Ishikawa (cell line): ENCODE data around the gene PLCG1.

Experiments
- CEBPB ChIP-seq: IDR thresholded peaks from 2 replicates; pipeline ENCODE4 v1.6.1; 2012
- CREB1 ChIP-seq: IDR thresholded peaks from 2 replicates; pipeline ENCODE4 v1.6.1; 2012; ENCODE audit warnings: low read depth
- MAX ChIP-seq: IDR thresholded peaks from 2 replicates; pipeline ENCODE4 v1.6.1; 2012
- RAD21 ChIP-seq: IDR thresholded peaks from 2 replicates; pipeline ENCODE4 v1.6.1; 2012; ENCODE audit warnings: low read depth
- YY1 ChIP-seq: IDR thresholded peaks from 2 replicates; pipeline ENCODE4 v1.6.1; 2012; ENCODE audit warnings: low read depth
- TF ChIP-seq, protein P1 (sequence below): IDR thresholded peaks from 2 replicates; pipeline ENCODE4 v1.6.1; 2012; ENCODE audit warnings: low read depth, mild to moderate bottlenecking

- TF ChIP-seq CEBPB (no peak), YY1 (no peak), RAD21 (no peak), MAX (no peak), CREB1 (no peak)
- TF ChIP-seq, protein P1, sequence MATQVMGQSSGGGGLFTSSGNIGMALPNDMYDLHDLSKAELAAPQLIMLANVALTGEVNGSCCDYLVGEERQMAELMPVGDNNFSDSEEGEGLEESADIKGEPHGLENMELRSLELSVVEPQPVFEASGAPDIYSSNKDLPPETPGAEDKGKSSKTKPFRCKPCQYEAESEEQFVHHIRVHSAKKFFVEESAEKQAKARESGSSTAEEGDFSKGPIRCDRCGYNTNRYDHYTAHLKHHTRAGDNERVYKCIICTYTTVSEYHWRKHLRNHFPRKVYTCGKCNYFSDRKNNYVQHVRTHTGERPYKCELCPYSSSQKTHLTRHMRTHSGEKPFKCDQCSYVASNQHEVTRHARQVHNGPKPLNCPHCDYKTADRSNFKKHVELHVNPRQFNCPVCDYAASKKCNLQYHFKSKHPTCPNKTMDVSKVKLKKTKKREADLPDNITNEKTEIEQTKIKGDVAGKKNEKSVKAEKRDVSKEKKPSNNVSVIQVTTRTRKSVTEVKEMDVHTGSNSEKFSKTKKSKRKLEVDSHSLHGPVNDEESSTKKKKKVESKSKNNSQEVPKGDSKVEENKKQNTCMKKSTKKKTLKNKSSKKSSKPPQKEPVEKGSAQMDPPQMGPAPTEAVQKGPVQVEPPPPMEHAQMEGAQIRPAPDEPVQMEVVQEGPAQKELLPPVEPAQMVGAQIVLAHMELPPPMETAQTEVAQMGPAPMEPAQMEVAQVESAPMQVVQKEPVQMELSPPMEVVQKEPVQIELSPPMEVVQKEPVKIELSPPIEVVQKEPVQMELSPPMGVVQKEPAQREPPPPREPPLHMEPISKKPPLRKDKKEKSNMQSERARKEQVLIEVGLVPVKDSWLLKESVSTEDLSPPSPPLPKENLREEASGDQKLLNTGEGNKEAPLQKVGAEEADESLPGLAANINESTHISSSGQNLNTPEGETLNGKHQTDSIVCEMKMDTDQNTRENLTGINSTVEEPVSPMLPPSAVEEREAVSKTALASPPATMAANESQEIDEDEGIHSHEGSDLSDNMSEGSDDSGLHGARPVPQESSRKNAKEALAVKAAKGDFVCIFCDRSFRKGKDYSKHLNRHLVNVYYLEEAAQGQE: no peak
These were observed 68.0 kb downstream of the PLCG1 start for GRCh38 chr20:41205313-41205712.
